GM23338 (cell line): ENCODE results near the gene AGBL5. TPM values are rescaled to one million over a fixed set of nuclear protein-coding genes. Genes with fewer than 3 reads are reported as not detected.

Experiments
- ATAC-seq: fragments of 200-7000 bp; cut with Tn5 transposase; 3 replicates; pipeline ENCODE4 v1.9.1; 2020
- DNase-seq: peaks from one replicate; pipeline ENCODE4 v3.0.0-alpha.2; 2015; ENCODE audit warnings: low spot score
- H2AFZ ChIP-seq: fragments of 200-600 bp; sonication (generic); 2 replicates; pipeline ENCODE4 v1.8.0; 2016; ENCODE audit warnings: antibody characterized with exemption, mild to moderate bottlenecking, moderate library complexity
- H3F3A ChIP-seq: fragments of 200-600 bp; sonication (generic); replicated peaks from 2 replicates; pipeline ENCODE4 v1.8.0; 2017; ENCODE audit warnings: antibody characterized with exemption, mixed run types, low read depth
- H3K27ac ChIP-seq: fragments of 200-600 bp; sonication (generic); 2 replicates; pipeline ENCODE4 v1.6.1; 2016; ENCODE audit warnings: low read depth
- H3K27me3 ChIP-seq: fragments of 200-600 bp; sonication (generic); 2 replicates; pipeline ENCODE4 v1.8.0; 2016; ENCODE audit warnings: mild to moderate bottlenecking, mixed run types, moderate library complexity; ENCODE audit not compliant: insufficient read depth
- H3K36me3 ChIP-seq: fragments of 200-600 bp; sonication (generic); 2 replicates; pipeline ENCODE4 v1.8.0; 2016; ENCODE audit warnings: mild to moderate bottlenecking; ENCODE audit not compliant: insufficient read depth
- H3K4me1 ChIP-seq: fragments of 200-600 bp; sonication (generic); 2 replicates; pipeline ENCODE4 v1.8.0; 2016; ENCODE audit warnings: mild to moderate bottlenecking, moderate library complexity; ENCODE audit not compliant: insufficient read depth
- H3K4me2 ChIP-seq: fragments of 200-600 bp; sonication (generic); 2 replicates; pipeline ENCODE4 v1.7.1; 2017; ENCODE audit warnings: mixed run types
- H3K4me3 ChIP-seq: fragments of 200-600 bp; sonication (generic); 2 replicates; pipeline ENCODE4 v1.6.1; 2016; ENCODE audit warnings: mixed run types
- H3K79me2 ChIP-seq: fragments of 200-600 bp; sonication (generic); replicated peaks from 2 replicates; pipeline ENCODE4 v1.8.0; 2017; ENCODE audit warnings: mild to moderate bottlenecking; ENCODE audit not compliant: insufficient read depth
- H3K9me2 ChIP-seq: fragments of 200-600 bp; sonication (generic); 2 replicates; pipeline ENCODE4 v1.8.0; 2017; ENCODE audit not compliant: insufficient read depth
- H4K20me1 ChIP-seq: fragments of 200-600 bp; sonication (generic); replicated peaks from 2 replicates; pipeline ENCODE4 v1.8.0; 2017; ENCODE audit warnings: mild to moderate bottlenecking; ENCODE audit not compliant: insufficient read depth
- H3K27ac Mint-ChIP-seq: 2 replicates; pipeline ENCODE4 v1.8.0; 2020; ENCODE audit warnings: inconsistent platforms, mild to moderate bottlenecking, moderate library complexity, mixed read lengths
- H3K27me3 Mint-ChIP-seq: 3 replicates; pipeline ENCODE4 v1.8.0; 2022; ENCODE audit warnings: low read depth, mild to moderate bottlenecking, moderate library complexity, mixed read lengths, inconsistent platforms; ENCODE audit not compliant: insufficient read depth, poor library complexity
- H3K36me3 Mint-ChIP-seq: 3 replicates; pipeline ENCODE4 v1.8.0; 2021; ENCODE audit warnings: low read depth, mild to moderate bottlenecking, inconsistent platforms, moderate library complexity, mixed read lengths
- H3K4me1 Mint-ChIP-seq: 3 replicates; pipeline ENCODE4 v1.8.0; 2020; ENCODE audit warnings: mild to moderate bottlenecking, inconsistent platforms, mixed read lengths
- H3K4me3 Mint-ChIP-seq: 3 replicates; pipeline ENCODE4 v1.8.0; 2021; ENCODE audit warnings: moderate library complexity, mild to moderate bottlenecking, inconsistent platforms, mixed read lengths
- H3K9me3 Mint-ChIP-seq: 3 replicates; pipeline ENCODE4 v1.8.0; 2020; ENCODE audit warnings: moderate library complexity, mild to moderate bottlenecking, inconsistent platforms, mixed read lengths
- CREB1 ChIP-seq: fragments of 250-450 bp; sonication (Bioruptor Pico); IDR thresholded peaks from 2 replicates; pipeline ENCODE4 v1.5.0; 2020; ENCODE audit warnings: low read depth, mild to moderate bottlenecking, moderate library complexity
- ETS1 ChIP-seq: IDR thresholded peaks from 2 replicates; pipeline ENCODE4 v1.6.1; 2016; ENCODE audit warnings: antibody characterized with exemption
- EZH2 ChIP-seq: fragments of 200-600 bp; sonication (generic); IDR thresholded peaks from one replicate; pipeline ENCODE4 v1.8.0; 2017; ENCODE audit warnings: antibody characterized with exemption, mild to moderate bottlenecking, low read depth; ENCODE audit not compliant: unreplicated experiment
- EZH2phosphoT487 ChIP-seq: fragments of 200-600 bp; sonication (generic); IDR thresholded peaks from one replicate; pipeline ENCODE4 v1.8.1; 2018; ENCODE audit warnings: antibody characterized with exemption; ENCODE audit not compliant: unreplicated experiment
- JUNB ChIP-seq: IDR thresholded peaks from one replicate; pipeline ENCODE4 v1.6.1; 2016; ENCODE audit warnings: antibody characterized with exemption; ENCODE audit not compliant: unreplicated experiment
- NANOG ChIP-seq: IDR thresholded peaks from 2 replicates; pipeline ENCODE4 v1.6.1; 2016; ENCODE audit warnings: antibody characterized with exemption, borderline replicate concordance
- POLR2AphosphoS5 ChIP-seq: IDR thresholded peaks from 2 replicates; pipeline ENCODE4 v1.6.1; 2016; ENCODE audit warnings: antibody characterized with exemption, low read depth
- REST ChIP-seq: IDR thresholded peaks from one replicate; pipeline ENCODE4 v1.6.1; 2018; ENCODE audit warnings: antibody characterized with exemption; ENCODE audit not compliant: unreplicated experiment
- ZNF114 ChIP-seq: fragments of 250-450 bp; sonication (Bioruptor Pico); IDR thresholded peaks from 2 replicates; pipeline ENCODE4 v1.5.0; 2020; ENCODE audit warnings: mild to moderate bottlenecking, moderate library complexity
- ZNF331 ChIP-seq: fragments of 250-450 bp; sonication (Bioruptor Pico); IDR thresholded peaks from 2 replicates; pipeline ENCODE4 v1.5.0; 2020; ENCODE audit warnings: low read depth, mild to moderate bottlenecking, moderate library complexity
- ZNF462 ChIP-seq: fragments of 250-450 bp; sonication (Bioruptor Pico); IDR thresholded peaks from 2 replicates; pipeline ENCODE4 v1.5.0; 2020; ENCODE audit warnings: mild to moderate bottlenecking, moderate library complexity
- polyA plus RNA-seq: library from polyadenylated mRNA; unstranded; fragments of >200 nt; fragmentation: Nextera tagmentation; extraction: Ambion mirVana; gene quantifications from 2 replicates; pipeline ENCODE4 v1.2.1, GENCODE V29; 2016
- total RNA-seq: library from RNA; depleted of rRNA; stranded (reverse); fragments of >200 nt; shearing (Covaris generic); gene quantifications from 2 replicates; pipeline ENCODE4 v1.2.3, GENCODE V29; 2014

Gene AGBL5
- total and polyA plus RNA-seq, 2 experiments from 2014 or later: 17.9 to 31.3 TPM

- Histone ChIP-seq H3K9me2 (no peaks in the 10 kb centered on the region), H3K79me2 (peaks cover under 1% of the 10 kb centered on the region; the same call in 1 of the 2 replicates), H4K20me1 (no peaks in the 10 kb centered on the region), H3K4me2 (no peak overlapping the region), H2AFZ (no peak overlapping the region), H3K27me3 (no peaks in the 10 kb centered on the region), H3K27ac (no peak overlapping the region), H3K36me3 (peaks cover 17% of the 10 kb centered on the region; the same call in 1 of the 2 replicates), H3K4me1 (no peaks in the 10 kb centered on the region), H3F3A (no peaks in the 10 kb centered on the region), H3K4me3 (no peak overlapping the region)
- ATAC-seq: peak; percentile 43
- no peak overlapping the region for H3K27ac Mint-ChIP-seq
- H3K27me3 Mint-ChIP-seq: peaks cover 4% of the 10 kb centered on the region
- H3K4me1 Mint-ChIP-seq: no peaks in the 10 kb centered on the region
- no peak for DNase-seq
- no peaks in the 10 kb centered on the region for H3K9me3 Mint-ChIP-seq
- TF ChIP-seq ZNF114 (CRISPR knock-in tag) (no peak), JUNB (no peak), REST (no peak), NANOG (no peak), ETS1 (no peak), ZNF331 (CRISPR knock-in tag) (no peak), EZH2 (no peak), POLR2AphosphoS5 (no peak), EZH2phosphoT487 (no peak), ZNF462 (no peak), CREB1 (no peak)
- H3K4me3 Mint-ChIP-seq: no peak overlapping the region
- peaks cover 55% of the 10 kb centered on the region for H3K36me3 Mint-ChIP-seq
Observed at GRCh38 chr2:27039426-27039825, 12.0 kb upstream of the AGBL5 start.
